DMS 273 treated with DMSO at 0.1 percent for 48 hours (cell line): ENCODE measurements around the gene GALK1.
A peak's percentile ranks its signal among the peaks of the same experiment; 100 is the strongest.
"Not testable (repeated sequence)": the region's sequence is repeated elsewhere in the genome, so short reads cannot be mapped to it uniquely, and the experiment has no call there.

Experiments used
- DNase-seq: peaks from one replicate; lab custom pipeline; 2025; lab: John Stamatoyannopoulos, UW

Gene GALK1

DNA sequence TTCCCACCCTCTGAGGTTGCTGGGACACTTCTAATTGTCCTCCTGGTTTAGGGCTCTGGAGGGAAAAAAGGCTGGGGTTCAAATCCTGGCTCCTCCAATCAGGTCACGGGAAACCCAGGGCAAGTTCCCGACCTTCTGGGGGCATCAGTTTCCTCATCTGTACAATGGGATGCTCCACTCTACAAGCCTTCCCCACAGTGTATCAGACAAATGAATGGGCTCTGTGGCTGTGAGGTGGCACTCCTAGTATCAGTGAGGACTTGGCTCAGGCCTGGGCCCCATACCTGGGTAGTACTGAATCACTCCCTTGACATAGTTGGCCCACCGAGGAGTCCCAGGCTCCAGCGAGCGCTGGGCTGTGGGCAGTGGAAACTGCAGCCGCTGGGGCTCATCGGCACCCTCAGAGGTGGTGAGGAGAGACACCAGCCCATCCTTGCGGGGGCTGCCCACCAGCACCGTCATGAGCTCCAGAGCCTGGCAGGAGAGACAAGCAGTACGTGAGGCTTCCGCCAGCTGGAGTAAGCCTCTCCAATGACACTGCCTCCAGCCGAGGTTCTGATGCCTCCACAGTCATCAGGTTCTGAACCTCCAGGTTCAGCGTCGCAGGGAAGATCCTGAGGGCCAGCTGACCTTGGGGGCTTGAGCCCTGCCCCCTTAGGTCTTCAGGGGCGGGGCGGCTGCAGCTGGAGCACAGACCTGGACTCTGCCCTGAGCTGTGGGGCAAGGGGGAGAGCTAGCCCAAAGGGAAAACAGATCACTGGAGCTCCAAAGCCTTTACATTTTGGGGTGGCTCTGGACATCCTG, 1.2 kb downstream of the GALK1 start:
- no peak for DNase-seq

DNA sequence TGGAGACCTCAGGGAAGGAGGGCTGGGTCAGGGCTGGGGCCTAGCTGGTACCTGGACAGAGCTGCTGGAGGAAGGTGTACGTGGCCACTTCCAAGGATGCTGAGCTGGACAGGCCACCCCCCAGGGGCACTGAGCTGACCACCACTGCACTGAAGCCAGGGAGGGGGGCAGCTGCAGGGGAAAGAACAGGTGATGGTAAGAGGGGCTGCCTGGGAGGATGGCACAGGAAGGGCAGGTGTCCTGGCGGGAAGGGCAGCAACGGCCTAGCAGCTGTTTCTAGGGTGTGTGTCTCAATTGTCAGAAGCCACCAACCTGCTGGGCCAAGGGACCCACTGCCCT, 1.8 kb downstream of the GALK1 start:
- DNase-seq = no peak

DNA sequence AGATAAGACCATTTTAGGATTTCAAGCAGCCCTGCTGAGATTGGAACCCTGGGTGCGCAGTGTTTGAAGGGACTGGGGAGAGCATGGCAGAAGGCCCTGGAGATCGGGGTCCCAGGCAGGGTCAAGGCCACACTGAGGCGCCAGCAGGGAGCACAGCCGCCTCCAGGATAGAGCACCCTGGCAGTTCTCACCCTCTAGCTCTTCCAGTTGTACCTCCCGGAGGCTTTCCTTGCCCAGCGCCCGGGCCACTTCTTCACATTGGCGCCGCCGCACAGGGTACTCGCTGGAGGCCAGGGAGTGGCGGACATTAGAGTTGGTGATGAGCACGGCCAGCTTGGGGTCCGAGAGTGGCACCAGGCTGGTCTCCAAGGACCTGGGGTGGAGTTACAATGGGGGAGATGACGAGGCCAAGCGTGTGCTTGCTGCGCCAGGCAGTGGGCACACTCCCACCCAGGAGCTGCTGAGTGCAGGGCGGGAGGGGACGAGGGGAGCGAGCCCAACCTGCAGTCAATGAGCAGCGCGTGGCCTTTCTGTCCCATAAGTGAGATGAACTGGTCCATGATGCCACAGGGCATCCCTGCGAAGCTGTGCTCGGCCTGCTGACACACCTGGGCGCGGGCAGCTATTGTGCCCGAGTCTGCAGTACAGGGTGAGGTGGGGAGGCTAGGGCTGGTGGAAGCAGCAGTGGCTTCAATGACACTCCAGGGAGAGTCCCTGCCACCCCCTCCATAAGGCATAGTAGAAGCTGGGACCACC, 2.3 kb downstream of the GALK1 start:
- DNase-seq = no peak

DNA sequence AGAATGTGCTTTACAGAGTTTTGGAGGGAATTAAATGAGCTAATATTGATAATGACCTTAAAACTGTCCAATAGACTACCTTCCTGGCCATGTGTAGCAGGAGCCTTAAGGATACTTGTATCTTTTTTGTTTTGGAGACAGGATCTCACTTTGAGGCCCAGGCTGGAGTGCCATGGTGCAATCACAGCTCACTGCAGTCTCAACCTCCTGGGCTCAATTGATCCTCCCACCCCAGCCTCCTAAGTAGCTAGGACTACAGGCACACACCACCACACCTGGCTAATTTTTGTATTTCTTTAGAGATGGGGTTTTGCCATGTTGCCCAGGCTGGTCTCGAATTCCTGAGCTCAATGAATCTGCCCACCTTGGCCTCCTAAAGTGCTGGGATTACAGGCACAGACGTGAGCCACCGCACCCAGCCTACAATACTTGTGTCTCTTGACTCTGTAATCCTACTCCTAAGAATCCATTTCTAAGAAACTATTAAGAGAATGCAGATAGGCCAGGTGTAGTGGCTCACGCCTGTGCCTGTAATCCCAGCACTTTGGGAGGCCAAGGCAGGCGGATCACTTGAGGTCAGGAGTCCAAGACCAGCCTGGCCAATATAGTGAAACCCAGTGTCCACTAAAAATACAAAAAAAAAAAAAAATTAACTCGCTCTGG, 4.9 kb downstream of the GALK1 start:
- DNase-seq = not testable (repeated sequence)

DNA sequence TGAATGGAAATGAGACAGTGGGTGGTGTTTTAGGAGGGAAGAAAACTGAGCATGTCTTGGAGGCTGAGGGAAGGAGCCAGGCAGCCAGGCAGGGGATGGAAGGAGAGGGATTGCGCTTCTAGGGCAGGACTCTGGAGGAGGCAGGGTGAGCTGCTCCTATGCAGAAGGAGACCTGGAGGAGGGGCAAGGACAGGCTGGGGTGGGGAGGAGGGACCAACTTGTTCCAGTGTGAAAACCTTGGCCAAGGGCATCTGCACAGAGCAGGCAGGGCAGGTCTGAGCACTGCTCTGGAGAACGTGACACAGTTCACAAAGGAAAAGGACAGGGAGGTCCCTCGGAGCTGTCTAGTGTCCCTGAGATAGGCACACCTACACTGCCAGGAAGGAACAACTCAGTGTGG, 5.5 kb downstream of the GALK1 start:
- no peak for DNase-seq

DNA sequence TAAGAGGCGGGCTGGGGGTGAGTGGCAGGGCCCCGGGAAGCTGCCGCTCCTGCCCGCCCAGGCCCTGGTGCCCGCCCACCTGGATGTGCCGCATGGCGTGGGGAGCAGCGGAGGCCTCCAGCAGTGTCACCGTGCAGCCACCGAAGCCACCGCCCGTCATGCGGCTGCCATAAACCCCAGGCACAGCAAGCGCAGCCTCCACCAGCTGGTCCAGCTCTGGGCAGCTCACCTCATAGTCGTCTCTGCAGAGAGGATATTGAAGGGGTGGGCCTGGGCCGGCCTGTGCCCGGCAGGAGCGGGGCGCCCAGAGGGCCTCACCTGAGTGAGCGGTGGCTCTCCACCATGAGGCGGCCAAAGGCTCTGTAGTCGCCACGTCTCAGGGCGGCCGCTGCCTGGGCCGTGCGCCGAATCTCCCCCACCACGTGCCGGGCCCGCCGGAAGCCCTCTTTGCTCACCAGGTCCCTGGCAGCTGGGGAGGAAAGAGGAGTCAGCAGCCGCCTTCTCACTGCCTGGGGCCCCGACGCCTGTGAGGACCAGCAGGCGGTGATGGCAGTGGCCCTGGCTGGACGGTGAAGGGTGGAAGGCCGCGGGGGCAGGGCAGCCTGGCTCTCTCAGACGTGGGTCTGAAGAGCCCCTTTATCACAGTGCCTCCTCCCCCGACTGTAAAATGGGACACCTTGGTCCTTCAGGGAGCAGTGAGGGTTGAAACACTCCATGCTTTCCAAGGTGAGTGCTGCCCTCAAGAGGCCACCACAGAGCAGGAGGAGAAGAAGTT, 6.7 kb downstream of the GALK1 start:
- no peak for DNase-seq

DNA sequence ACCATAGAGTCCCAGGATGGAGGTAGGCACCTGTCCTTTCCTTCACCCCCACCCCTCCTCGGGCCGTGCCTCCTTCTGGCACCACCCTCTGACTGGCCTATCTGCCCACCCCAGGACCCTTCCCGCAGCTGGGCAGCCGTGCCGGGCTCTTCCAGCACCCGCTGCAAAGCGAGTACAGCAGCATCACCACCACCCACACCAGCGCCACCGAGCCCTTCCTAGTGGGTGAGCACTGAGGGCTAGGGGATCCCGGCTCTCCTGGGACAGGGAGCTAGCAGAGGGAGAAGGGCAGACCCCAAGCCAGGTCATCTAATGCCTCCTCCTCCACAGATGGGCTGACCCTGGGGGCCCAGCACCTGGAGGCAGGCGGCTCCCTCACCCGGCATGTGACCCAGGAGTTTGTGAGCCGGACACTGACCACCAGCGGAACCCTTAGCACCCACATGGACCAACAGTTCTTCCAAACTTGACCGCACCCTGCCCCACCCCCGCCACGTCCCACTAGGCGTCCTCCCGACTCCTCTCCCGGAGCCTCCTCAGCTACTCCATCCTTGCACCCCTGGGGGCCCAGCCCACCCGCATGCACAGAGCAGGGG, 7.8 kb downstream of the GALK1 start:
- DNase-seq = no peak

DNA sequence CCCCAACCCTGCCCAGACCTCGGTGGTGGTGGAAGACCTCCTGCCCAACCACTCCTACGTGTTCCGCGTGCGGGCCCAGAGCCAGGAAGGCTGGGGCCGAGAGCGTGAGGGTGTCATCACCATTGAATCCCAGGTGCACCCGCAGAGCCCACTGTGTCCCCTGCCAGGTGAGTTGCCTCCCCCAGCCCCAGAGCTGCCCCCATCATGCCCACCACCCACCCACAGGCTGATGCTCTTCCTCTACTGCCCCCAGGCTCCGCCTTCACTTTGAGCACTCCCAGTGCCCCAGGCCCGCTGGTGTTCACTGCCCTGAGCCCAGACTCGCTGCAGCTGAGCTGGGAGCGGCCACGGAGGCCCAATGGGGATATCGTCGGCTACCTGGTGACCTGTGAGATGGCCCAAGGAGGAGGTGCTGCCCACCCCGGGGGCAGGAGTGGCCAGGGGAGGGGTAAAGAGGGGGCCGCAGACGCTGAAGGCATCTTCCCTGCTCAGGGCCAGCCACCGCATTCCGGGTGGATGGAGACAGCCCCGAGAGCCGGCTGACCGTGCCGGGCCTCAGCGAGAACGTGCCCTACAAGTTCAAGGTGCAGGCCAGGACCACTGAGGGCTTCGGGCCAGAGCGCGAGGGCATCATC, 8.4 kb downstream of the GALK1 start:
- no peak for DNase-seq

DNA sequence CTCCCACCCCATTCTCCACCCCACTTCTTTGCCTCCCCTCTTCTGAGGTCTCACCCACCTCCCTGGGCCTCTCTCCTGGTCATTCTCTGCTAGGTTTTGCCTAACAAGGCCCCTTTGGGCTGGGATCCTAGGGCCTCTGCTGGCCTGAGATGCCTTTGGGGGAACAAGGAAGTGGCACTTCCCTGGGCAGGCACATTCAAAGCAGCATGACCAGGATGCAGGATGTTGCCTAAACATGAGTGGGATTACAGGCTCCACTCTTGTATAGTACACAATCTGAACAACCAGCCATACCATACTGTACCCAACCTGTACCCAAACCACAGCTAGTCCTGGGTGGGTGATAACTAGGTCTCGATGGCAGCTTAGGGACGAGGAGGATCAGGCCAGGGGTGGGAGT, 9.0 kb downstream of the GALK1 start:
- no peak for DNase-seq

DNA sequence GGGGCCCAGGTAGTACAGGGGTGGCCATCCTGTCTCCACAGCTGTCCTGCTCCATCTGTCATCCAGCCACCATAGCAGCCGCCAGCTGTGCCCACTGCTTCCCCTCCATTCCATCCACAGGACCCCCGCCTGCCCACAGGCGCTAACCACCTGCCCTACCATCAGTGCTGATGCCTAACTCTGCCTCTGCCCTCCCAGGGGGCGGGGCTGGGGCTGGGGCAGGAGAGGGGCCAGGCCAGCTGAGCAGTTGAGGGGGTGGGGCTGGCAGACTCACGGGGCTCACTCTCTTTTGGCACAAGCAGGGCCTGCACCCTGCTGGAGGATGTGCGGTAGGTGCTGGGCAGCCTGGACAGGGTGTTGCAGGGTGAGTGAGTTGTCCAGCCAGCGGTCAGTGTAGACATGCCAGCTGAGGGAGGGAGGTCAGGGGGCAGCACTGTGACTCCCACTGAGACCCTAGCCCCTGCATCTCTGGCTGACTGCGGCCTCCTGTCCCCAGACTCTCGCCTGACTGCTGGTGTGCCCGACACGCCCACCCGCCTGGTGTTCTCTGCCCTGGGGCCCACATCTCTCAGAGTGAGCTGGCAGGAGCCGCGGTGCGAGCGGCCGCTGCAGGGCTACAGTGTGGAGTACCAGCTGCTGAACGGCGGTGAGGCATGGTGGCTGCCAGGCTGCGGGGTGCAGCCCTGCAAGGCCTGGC, 9.6 kb downstream of the GALK1 start:
- peak; percentile 61 for DNase-seq

DNA sequence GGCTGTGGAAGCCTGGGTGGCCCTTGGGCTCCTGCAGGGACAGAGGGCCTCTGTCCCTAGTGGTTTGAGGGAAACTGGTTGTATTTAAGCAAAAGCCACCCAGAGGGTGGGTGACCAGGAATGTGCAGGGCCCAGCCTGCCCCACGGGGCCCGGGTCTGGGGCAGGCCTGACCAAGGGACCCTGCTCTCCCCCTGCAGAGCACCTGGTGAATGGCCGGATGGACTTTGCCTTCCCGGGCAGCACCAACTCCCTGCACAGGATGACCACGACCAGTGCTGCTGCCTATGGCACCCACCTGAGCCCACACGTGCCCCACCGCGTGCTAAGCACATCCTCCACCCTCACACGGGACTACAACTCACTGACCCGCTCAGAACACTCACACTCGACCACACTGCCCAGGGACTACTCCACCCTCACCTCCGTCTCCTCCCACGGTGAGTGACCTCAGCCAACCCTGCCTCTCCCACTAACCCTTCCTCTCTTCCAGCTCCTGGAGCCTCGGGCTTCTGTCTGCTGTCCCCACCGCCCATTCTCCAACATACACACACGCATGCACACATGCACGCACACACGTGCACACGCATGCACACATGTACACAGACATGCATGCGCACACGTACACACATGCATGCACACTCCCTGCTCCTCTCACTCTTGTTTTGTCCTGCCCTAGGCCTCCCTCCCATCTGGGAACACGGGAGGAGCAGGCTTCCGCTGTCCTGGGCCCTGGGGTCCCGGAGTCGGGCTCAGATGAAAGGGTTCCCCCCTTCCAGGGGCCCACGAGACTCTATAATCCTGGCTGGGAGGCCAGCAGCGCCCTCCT, 10.4 kb downstream of the GALK1 start:
- no peak for DNase-seq

DNA sequence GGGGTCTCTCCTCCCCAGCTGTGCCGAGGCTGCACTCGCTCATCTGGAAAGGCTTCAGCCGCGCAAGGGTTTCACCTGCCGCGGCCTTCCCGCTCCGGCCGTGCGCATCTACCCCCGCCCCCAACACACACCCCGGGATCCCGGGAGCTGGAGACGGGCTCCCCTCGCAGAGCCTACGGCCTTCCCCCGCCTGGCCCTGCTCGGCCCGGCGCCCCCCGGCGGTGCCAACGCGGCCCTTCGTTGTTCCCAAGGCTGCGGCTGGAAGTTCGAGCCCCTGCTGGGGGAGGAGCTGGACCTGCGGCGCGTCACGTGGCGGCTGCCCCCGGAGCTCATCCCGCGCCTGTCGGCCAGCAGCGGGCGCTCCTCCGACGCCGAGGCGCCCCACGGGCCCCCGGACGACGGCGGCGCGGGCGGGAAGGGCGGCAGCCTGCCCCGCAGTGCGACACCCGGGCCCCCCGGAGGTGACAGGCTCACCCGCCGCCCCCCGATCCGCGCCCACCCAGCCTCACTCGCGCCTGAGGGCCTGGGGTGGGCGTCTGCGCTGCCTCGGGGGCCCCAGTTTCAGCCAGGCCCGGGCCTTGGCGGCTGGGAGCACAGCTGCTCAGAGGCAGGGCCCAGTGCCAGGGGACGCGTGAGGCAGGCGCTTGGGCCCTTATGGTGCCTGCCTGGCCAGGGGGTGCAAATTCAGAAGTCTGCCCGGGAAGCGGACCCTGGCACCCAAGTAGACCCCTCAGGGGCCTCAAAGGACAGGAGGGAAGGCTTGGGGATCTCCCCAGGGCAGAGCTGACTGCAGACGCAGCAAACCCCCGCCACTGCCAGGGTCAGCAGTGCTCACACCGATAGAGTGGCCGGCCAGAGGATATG, 11.2 kb downstream of the GALK1 start:
- DNase-seq = no peak

DNA sequence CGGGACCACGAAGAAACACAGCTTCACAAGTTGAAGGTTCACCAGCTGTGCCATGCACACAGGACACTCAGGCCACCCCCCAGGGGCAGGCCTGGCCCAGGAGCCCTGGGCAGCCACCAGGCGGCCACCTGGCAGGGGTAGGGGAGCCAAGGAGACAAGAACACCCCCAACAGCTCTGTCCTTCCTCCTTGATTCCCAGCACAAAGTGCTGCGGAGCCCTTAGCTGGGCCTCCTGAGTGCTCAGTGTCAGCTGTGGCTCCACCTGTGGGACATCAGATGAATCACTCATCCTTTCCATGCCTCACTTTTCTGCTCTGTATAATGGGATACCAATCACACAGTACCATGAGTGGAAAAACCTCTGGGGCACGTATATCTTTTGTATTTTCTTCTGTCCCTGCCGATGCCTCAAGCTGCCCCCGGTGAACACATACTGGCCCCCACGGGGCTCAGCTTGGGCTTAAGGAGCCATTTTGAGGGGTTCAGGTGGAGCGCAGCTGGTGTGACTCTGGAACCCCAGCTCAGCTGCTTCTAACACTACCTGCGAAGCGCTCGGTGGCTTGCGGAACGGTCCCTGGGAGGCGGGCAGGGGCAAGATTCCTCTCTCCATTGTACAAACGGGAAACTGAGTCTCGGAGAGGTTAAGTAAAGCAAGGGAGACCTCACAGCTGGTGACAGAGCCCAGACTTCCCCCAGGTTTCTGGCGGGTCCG, 12.0 kb downstream of the GALK1 start:
- DNase-seq = no peak

DNA sequence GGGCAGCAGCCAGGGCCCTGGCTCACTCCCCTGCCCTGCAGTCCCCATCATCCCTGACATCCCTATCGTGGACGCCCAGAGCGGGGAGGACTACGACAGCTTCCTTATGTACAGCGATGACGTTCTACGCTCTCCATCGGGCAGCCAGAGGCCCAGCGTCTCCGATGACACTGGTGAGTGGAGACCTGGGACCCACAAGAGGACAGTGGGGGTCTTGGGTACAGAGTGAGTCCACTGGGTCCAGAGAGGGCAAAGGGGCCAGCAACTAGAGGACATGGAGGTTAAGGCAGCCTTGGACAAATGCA, 12.6 kb downstream of the GALK1 start:
- DNase-seq = no peak

DNA sequence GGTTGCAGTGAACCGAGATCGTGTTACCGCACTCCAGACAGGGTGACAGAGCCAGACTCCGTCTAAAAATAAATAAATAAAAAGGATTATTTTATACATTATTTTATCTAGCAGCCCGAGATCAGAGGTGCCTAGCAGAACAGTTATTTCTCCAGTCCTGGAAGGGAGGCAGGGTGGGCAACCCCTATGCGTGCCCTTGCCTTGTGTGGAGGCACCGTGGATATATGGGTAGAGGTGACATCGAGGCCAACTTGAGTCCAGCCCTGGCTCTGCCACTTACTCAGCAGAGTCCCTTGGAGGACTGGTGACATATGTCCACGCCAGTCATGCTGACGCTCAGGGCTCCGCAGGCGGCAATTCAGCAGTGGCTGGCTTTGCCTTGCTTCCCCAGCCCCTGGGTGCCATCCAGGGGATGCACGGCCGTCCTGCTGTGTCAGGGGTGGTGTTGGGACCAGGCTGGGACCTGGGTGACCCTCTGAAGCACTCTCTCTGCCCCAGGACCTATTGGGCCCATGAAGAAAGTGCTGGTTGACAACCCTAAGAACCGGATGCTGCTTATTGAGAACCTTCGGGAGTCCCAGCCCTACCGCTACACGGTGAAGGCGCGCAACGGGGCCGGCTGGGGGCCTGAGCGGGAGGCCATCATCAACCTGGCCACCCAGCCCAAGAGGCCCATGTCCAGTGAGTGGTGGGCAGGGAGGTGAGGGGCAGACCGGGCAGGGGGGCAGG, 13.2 kb downstream of the GALK1 start:
- no peak for DNase-seq

DNA sequence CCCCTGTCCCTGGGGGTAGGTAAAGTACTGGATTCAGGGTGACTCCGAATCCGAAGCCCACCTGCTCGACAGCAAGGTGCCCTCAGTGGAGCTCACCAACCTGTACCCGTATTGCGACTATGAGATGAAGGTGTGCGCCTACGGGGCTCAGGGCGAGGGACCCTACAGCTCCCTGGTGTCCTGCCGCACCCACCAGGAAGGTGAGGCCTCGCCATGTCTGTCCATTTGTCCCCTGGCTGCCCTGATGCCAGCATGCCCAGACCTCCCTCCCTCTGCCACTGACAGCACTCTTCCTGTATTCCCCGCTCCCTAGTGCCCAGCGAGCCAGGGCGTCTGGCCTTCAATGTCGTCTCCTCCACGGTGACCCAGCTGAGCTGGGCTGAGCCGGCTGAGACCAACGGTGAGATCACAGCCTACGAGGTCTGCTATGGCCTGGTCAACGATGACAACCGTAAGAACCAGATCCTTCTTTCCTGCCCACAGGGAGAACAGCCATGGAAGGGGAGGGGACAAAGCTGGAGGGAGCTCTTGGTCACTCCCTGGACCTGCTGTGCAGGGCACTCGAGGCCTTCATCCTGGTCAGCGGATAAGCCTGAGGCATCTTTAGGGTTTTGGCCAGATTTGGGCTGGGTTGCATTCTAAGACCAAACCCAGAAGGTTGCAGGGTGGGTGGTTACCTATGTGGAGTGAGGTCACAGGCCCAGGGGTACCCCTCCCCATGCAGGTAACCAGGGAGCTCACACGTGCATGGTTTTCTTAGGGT, 14.2 kb downstream of the GALK1 start:
- DNase-seq = no peak
